HG03565 (cell line): Measurements from ENCODE around the gene CRTAP.
"Not testable (repeated sequence)": the region's sequence is repeated elsewhere in the genome, so short reads cannot be mapped to it uniquely, and the experiment has no call there.

Source experiments
- ATAC-seq: cut with Tn5 transposase; IDR thresholded peaks from one replicate; pipeline ENCODE4 v1.9.1; 2021; ENCODE audit warnings: mild to moderate bottlenecking, moderate library complexity; ENCODE audit not compliant: unreplicated experiment

Gene CRTAP

GRCh38 chr3:33139006-33139623 is 25.3 kb downstream of the CRTAP start:
- ATAC-seq, result not testable (repeated sequence)

- ATAC-seq, result no peak
Observed at GRCh38 chr3:33139996-33140395, 26.2 kb downstream of the CRTAP start.

- ATAC-seq, result no peak
Observed at GRCh38 chr3:33141006-33141405, 27.2 kb downstream of the CRTAP start.

- ATAC-seq, result no peak
Observed at GRCh38 chr3:33144433-33144832, 30.6 kb downstream of the CRTAP start.

- ATAC-seq, result no peak
Observed at GRCh38 chr3:33145221-33145900, 31.5 kb downstream of the CRTAP start.

GRCh38 chr3:33145901-33146580 is 32.2 kb downstream of the CRTAP start:
- no peak for ATAC-seq

- no peak for ATAC-seq
Observed at GRCh38 chr3:33146791-33147445, 33.1 kb downstream of the CRTAP start.

- ATAC-seq, result no peak
Observed at GRCh38 chr3:33149342-33149741, 35.5 kb downstream of the CRTAP start.

- ATAC-seq, result no peak
Observed at GRCh38 chr3:33152363-33153360, 38.8 kb downstream of the CRTAP start.

GRCh38 chr3:33153782-33154181 is 40.0 kb downstream of the CRTAP start:
- ATAC-seq, result no peak

- no peak for ATAC-seq
Observed at GRCh38 chr3:33155301-33155700, 41.5 kb downstream of the CRTAP start.

- ATAC-seq, result no peak
Observed at GRCh38 chr3:33159234-33159633, 45.4 kb downstream of the CRTAP start.

- no peak for ATAC-seq
Observed at GRCh38 chr3:33159981-33160380, 46.2 kb downstream of the CRTAP start.

GRCh38 chr3:33162621-33163020 is 48.8 kb downstream of the CRTAP start:
- ATAC-seq, result not testable (repeated sequence)

- ATAC-seq, result no peak
Observed at GRCh38 chr3:33165372-33165771, 51.6 kb downstream of the CRTAP start.

- no peak for ATAC-seq
Observed at GRCh38 chr3:33166095-33166494, 52.3 kb downstream of the CRTAP start.

- no peak for ATAC-seq
Observed at GRCh38 chr3:33167284-33167683, 53.5 kb downstream of the CRTAP start.

GRCh38 chr3:33167716-33168336 is 54.0 kb downstream of the CRTAP start:
- ATAC-seq, result no peak

- ATAC-seq, result no peak
Observed at GRCh38 chr3:33170531-33170930, 56.7 kb downstream of the CRTAP start.

- no peak for ATAC-seq
Observed at GRCh38 chr3:33171580-33171979, 57.8 kb downstream of the CRTAP start.
